ENCODE results near the gene GMEB2. TPM values are rescaled to one million over a fixed set of nuclear protein-coding genes. Genes with fewer than 3 reads are reported as not detected.

Gene GMEB2
- total RNA-seq, 1 experiment from 2014 or later: 21.5 TPM

- Histone ChIP-seq H3K9me3 (no peaks in the 10 kb centered on the region), H3K27me3 (replicated peaks; ENCODE audit: control insufficient read depth, insufficient read depth, low read length) (no peaks in the 10 kb centered on the region), H3K36me3 (ENCODE audit: control insufficient read depth, insufficient read depth, low read length) (no peaks in the 10 kb centered on the region; the same call in 1 of the 2 replicates), H3K4me3 (ENCODE audit: low read depth, low read length) (no peak overlapping the region), H3K4me1 (peaks cover 6% of the 10 kb centered on the region)
- no peak overlapping the region for H3K4me3 Mint-ChIP-seq (ENCODE audit: unreplicated experiment)
- H3K27ac Mint-ChIP-seq (ENCODE audit: unreplicated experiment): no peak overlapping the region
- no peak for TF ChIP-seq CTCF (IDR thresholded peaks at IDR 0.05; ENCODE audit: insufficient read depth in 1 of 2, low read depth in 1 of 2, low read length in 1 of 2, severe bottlenecking in 1 of 2, unreplicated experiment in 1 of 2)
- H3K27me3 Mint-ChIP-seq (ENCODE audit: insufficient read depth, unreplicated experiment): no peaks in the 10 kb centered on the region
- POLR2A ChIA-PET: no interaction called here
- intact Hi-C loops (cut with micrococcal nuclease; ENCODE audit: unreplicated experiment): no loop called here
- H3K4me1 Mint-ChIP-seq (ENCODE audit: low read depth, unreplicated experiment): peaks cover 19% of the 10 kb centered on the region
- peaks cover 21% of the 10 kb centered on the region for H3K36me3 Mint-ChIP-seq (ENCODE audit: insufficient read depth, unreplicated experiment)
- H3K9me3 Mint-ChIP-seq (ENCODE audit: unreplicated experiment): no peaks in the 10 kb centered on the region
- CTCF ChIA-PET: interaction anchor here (0.6 to 1.1 kb wide), 2 partner anchors 23 to 109 kb away, joined by 4 to 5 read pairs; no protein-coding TSS in a partner anchor
- no TSS peak for BruUV-seq (replicated peaks)
- no peak for DNase-seq
Measured at GRCh38 chr20:63663332-63664066, 36.6 kb upstream of the GMEB2 start.

GRCh38 chr20:63662813-63663189, 35.9 kb upstream of the GMEB2 start:
- no peak overlapping the region for H3K4me3 ChIP-seq (ENCODE audit: low read depth, low read length)
- no peaks in the 10 kb centered on the region; the same call in 1 of the 2 replicates for H3K36me3 ChIP-seq (ENCODE audit: control insufficient read depth, insufficient read depth, low read length)
- Mint-ChIP-seq H3K27ac (ENCODE audit: unreplicated experiment) (no peak overlapping the region), H3K9me3 (ENCODE audit: unreplicated experiment) (no peaks in the 10 kb centered on the region), H3K4me1 (ENCODE audit: low read depth, unreplicated experiment) (peaks cover 15% of the 10 kb centered on the region), H3K36me3 (ENCODE audit: insufficient read depth, unreplicated experiment) (peaks cover 22% of the 10 kb centered on the region), H3K27me3 (ENCODE audit: insufficient read depth, unreplicated experiment) (no peaks in the 10 kb centered on the region), H3K4me3 (ENCODE audit: unreplicated experiment) (no peak overlapping the region)
- H3K9me3 ChIP-seq: no peaks in the 10 kb centered on the region
- TF ChIP-seq CTCF (IDR thresholded peaks at IDR 0.05; ENCODE audit: insufficient read depth in 1 of 2, low read depth in 1 of 2, low read length in 1 of 2, severe bottlenecking in 1 of 2, unreplicated experiment in 1 of 2): no peak
- no TSS peak for BruUV-seq (replicated peaks)
- POLR2A ChIA-PET: no interaction called here
- no peaks in the 10 kb centered on the region for H3K27me3 ChIP-seq (replicated peaks; ENCODE audit: control insufficient read depth, insufficient read depth, low read length)
- intact Hi-C loops (cut with micrococcal nuclease; ENCODE audit: unreplicated experiment): no loop called here
- CTCF ChIA-PET: interaction anchor here (0.6 to 1.1 kb wide), 2 partner anchors 24 to 108 kb away, joined by 4 to 5 read pairs; no protein-coding TSS in a partner anchor
- DNase-seq: no peak
- peaks cover 8% of the 10 kb centered on the region for H3K4me1 ChIP-seq

GRCh38 chr20:63661959-63662812, 35.3 kb upstream of the GMEB2 start:
- ChIA-PET CTCF (interaction anchor here (0.6 to 1.1 kb wide), 5 partner anchors 20 to 1425 kb away, joined by 3 to 5 read pairs (median 4); partner anchors contain the start of gene TPD52L2), POLR2A (no interaction called here)
- no TSS peak for BruUV-seq (replicated peaks)
- Histone ChIP-seq H3K27me3 (replicated peaks; ENCODE audit: control insufficient read depth, insufficient read depth, low read length) (no peaks in the 10 kb centered on the region), H3K9me3 (no peaks in the 10 kb centered on the region), H3K4me3 (ENCODE audit: low read depth, low read length) (no peak overlapping the region), H3K36me3 (ENCODE audit: control insufficient read depth, insufficient read depth, low read length) (no peaks in the 10 kb centered on the region; the same call in 1 of the 2 replicates), H3K4me1 (peaks cover 10% of the 10 kb centered on the region)
- intact Hi-C loops (cut with micrococcal nuclease; ENCODE audit: unreplicated experiment): no loop called here
- H3K9me3 Mint-ChIP-seq (ENCODE audit: unreplicated experiment): no peaks in the 10 kb centered on the region
- H3K36me3 Mint-ChIP-seq (ENCODE audit: insufficient read depth, unreplicated experiment): peaks cover 22% of the 10 kb centered on the region
- peak in 1 of 2 experiments; percentile 51 for DNase-seq
- peaks cover 15% of the 10 kb centered on the region for H3K4me1 Mint-ChIP-seq (ENCODE audit: low read depth, unreplicated experiment)
- H3K27me3 Mint-ChIP-seq (ENCODE audit: insufficient read depth, unreplicated experiment): no peaks in the 10 kb centered on the region
- no peak overlapping the region for H3K4me3 Mint-ChIP-seq (ENCODE audit: unreplicated experiment)
- TF ChIP-seq CTCF (IDR thresholded peaks at IDR 0.05; ENCODE audit: insufficient read depth in 1 of 2, low read depth in 1 of 2, low read length in 1 of 2, severe bottlenecking in 1 of 2, unreplicated experiment in 1 of 2): no peak
- H3K27ac Mint-ChIP-seq (ENCODE audit: unreplicated experiment): no peak overlapping the region

All from Caco-2 (cell line).